BJ (cell line): ENCODE results near the gene IFI44L. TPM values are rescaled to one million over a fixed set of nuclear protein-coding genes. Genes with fewer than 3 reads are reported as not detected.

ENCODE experiments used
- CTCF ChIA-PET: fragments of 350-600 bp; formaldehyde crosslinking; extraction: SDS; loops from one replicate; lab custom pipeline; 2021; ENCODE audit warnings: antibody characterized with exemption, inconsistent platforms; lab: Yijun Ruan, JAX
- POLR2A ChIA-PET: fragments of 300-600 bp; sonication (Branson Sonifier 250); formaldehyde crosslinking; extraction: SDS; loops from one replicate; lab custom pipeline; 2021; ENCODE audit warnings: antibody characterized with exemption; lab: Charles Lee
- DNase-seq: peaks from one replicate; pipeline ENCODE4 v3.0.0-alpha.2; 2011; ENCODE audit warnings: low read depth
- H3K27me3 ChIP-seq: 2 replicates; pipeline ENCODE4 v1.6.0; 2011; ENCODE audit warnings: low read length; ENCODE audit not compliant: control insufficient read depth, insufficient read depth
- H3K36me3 ChIP-seq: 2 replicates; pipeline ENCODE4 v1.5.1; 2011; ENCODE audit warnings: low read length; ENCODE audit not compliant: control insufficient read depth, insufficient read depth
- H3K4me3 ChIP-seq: 2 replicates; pipeline ENCODE4 v1.5.1; 2011; ENCODE audit warnings: low read depth, mild to moderate bottlenecking, control low read depth, low read length
- polyA minus RNA-seq: library from RNA; depleted of rRNA, polyadenylated mRNA; stranded (reverse); fragments of >200 nt; gene quantifications from 2 replicates; pipeline ENCODE4 v1.2.3, GENCODE V29; 2011; rRNA and poly(A)+ RNA removed
- polyA plus RNA-seq: library from polyadenylated mRNA; depleted of rRNA; stranded (reverse); fragments of >200 nt; gene quantifications from 2 replicates; pipeline ENCODE4 v1.2.3, GENCODE V29; 2011; rRNA removed
- TF ChIP-seq, protein P1 (sequence below): IDR thresholded peaks from 2 replicates; pipeline ENCODE4 v1.5.1; 2011; ENCODE audit warnings: low read depth, mild to moderate bottlenecking, control low read depth, inconsistent platforms, low read length, moderate library complexity; ENCODE audit not compliant: insufficient read depth

Gene IFI44L
- polyA plus RNA-seq (0.28 and 1.1 TPM in 2 replicates), polyA minus RNA-seq (0.33 and 0.93 TPM in 2 replicates)

DNA sequence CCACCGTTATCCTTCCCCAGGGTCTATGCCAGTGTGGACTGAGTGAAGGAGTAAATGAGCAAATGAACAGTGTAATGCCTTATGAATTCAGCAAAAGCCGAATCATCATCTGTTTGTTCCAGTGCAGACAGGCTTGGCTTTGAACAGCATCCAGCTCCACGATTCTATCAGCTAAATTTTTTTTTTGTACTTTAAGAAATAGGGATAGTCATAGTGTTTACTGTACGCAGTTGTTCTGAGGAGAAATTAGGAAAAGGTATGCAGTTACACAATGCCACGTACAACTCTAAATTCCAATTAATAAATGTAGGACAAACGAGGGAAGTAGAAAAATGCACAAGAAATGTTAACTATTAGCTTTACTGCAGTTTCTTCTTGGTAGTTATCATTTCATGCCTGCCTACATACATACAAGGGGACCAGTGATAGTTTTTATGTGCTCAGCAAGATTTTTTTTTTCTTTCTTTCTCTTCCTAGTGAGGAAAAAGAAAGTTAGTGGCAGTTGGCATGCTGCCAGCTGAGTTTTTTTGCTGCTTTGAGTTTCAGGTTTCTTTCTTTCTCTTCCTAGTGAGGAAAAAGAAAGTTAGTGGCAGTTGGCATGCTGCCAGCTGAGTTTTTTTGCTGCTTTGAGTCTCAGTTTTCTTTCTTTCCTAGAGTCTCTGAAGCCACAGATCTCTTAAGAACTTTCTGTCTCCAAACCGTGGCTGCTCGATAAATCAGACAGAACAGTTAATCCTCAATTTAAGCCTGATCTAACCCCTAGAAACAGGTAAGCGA lies at the start of gene IFI44L:
TSS of gene IFI44L (plus strand) at position 646 of the 777 bp plus-strand sequence. CDS start 7,468 bp downstream, outside the sequence.
- TF ChIP-seq, protein P1, sequence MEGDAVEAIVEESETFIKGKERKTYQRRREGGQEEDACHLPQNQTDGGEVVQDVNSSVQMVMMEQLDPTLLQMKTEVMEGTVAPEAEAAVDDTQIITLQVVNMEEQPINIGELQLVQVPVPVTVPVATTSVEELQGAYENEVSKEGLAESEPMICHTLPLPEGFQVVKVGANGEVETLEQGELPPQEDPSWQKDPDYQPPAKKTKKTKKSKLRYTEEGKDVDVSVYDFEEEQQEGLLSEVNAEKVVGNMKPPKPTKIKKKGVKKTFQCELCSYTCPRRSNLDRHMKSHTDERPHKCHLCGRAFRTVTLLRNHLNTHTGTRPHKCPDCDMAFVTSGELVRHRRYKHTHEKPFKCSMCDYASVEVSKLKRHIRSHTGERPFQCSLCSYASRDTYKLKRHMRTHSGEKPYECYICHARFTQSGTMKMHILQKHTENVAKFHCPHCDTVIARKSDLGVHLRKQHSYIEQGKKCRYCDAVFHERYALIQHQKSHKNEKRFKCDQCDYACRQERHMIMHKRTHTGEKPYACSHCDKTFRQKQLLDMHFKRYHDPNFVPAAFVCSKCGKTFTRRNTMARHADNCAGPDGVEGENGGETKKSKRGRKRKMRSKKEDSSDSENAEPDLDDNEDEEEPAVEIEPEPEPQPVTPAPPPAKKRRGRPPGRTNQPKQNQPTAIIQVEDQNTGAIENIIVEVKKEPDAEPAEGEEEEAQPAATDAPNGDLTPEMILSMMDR, result no peak
- H3K27me3 ChIP-seq, result no peaks in the 10 kb centered on the region
- DNase-seq, result peak; percentile 47
- no peaks in the 10 kb centered on the region for H3K36me3 ChIP-seq
- H3K4me3 ChIP-seq, result peak within 1 kb of the TSS; percentile 27
- CTCF ChIA-PET, result interaction anchor here (0.6 to 2.5 kb wide), 12 partner anchors 13 to 728 kb away, joined by 3 to 12 read pairs (median 6); no protein-coding TSS in a partner anchor
- POLR2A ChIA-PET, result interaction anchor here (0.6 kb wide), 1 partner anchor 344 kb away, joined by 4 read pairs; no protein-coding TSS in a partner anchor

GRCh38 chr1:78570539-78570938 lies 49.7 kb upstream of the IFI44L start:
- no peaks in the 10 kb centered on the region for H3K36me3 ChIP-seq
- DNase-seq, result no peak
- TF ChIP-seq, protein P1, result 0 out of 2 replicates have a peak, but pooled peaks have one; percentile 2
- no peak overlapping the region for H3K4me3 ChIP-seq
- POLR2A ChIA-PET, result no interaction called here
- H3K27me3 ChIP-seq, result no peaks in the 10 kb centered on the region
- CTCF ChIA-PET, result no interaction called here

DNA sequence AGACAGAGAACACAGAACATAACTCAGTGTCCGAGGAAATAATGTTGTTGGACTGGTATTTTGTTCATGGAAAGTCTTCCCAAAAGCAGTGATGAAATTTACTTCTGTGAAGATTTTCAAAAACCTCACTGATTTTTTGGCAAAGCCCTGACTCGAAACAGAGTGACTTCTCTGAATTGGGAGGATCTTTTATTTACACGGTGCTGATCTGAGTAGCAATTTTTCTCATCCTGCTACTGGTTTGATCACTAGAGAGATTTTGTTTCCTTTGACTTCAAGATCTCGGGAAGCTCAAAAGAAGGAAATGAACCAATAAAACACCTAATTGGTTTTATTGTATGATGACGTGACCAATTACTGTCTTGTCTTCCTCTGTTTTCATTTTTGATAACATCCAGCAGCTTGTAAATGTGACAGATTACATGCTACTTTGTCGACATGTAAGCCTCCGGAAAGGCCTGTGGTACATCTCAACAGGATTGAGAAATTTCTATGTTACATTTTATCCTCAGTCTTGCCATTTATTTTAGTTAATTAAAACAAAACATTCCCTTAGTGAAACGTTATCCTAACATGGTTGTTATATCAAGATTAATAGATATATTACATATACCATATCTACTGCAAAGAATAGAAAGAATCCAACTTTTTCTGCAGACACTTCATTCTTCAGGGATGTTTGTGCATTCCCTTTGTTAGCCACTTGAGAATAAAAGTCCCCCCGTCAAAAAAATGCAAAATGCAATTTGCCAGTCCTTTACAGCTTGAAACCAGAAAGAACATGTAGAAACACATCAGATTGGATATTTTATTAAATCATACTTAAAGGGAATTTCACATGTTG lies 42.8 kb upstream of the IFI44L start:
- no peaks in the 10 kb centered on the region for H3K27me3 ChIP-seq
- no peak overlapping the region for H3K4me3 ChIP-seq
- peak; percentile 10 for DNase-seq
- no peaks in the 10 kb centered on the region for H3K36me3 ChIP-seq
- ChIA-PET CTCF (interaction anchor here (0.8 kb wide), 1 partner anchor 20 kb away, joined by 3 read pairs; no protein-coding TSS in a partner anchor), POLR2A (no interaction called here)
- TF ChIP-seq, protein P1, result no peak

DNA sequence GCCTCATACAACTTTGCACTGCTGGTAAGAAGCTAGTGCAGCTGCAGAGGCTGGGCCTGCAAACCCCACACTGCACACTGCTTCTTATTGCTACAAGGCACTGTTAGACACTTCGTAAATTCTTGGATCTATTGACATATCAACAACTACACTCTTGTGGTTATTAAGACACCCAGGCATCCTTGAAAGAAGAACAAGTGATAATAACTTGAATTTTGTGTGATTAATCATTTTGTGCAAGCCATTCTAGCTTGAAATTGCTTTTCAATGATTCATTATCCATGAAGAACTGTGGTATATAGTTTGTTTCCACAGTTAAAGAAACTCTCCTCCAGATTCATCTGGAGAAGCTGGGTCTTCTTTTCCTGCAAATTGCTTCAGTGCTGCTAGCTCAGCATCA lies 33.7 kb upstream of the IFI44L start:
- DNase-seq, result peak; percentile 12
- ChIA-PET CTCF (interaction anchor here (0.6 kb wide), 1 partner anchor 11 kb away, joined by 3 read pairs; no protein-coding TSS in a partner anchor), POLR2A (no interaction called here)

More for the DNA sequence above, 33.7 kb upstream of the IFI44L start:
- H3K36me3 ChIP-seq, result no peaks in the 10 kb centered on the region
- H3K27me3 ChIP-seq, result no peaks in the 10 kb centered on the region
- TF ChIP-seq, protein P1, result no peak
- no peak overlapping the region for H3K4me3 ChIP-seq
